Measurements from ENCODE around the gene BIN1.

BIN1 gene

DNA sequence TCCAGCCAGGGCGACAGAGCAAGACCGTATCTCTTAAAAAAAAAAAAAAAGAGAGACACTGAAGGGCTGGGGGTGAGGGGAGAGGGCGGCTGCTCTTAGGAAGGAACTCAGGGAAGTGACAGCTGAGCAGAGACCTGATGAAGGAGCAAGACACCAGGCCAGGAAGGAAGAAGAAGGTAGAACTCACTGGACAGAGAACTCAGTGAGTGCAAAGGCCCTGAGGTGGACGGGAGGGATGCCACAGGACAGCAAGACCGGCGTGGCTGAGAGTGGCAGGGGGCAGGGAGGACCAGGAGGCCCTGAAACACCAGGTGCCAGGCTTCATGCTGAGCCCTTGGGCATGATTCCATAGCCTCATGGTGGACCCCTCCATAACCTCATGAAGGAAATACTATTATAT lies 18.2 kb downstream of the BIN1 start:
- no peak for DNase-seq

- no peak for DNase-seq
Observed at GRCh38 chr2:127087791-127088495, 19.0 kb downstream of the BIN1 start.

GRCh38 chr2:127086990-127087790 lies 19.8 kb downstream of the BIN1 start:
- no peak for DNase-seq

- no peak for DNase-seq
Observed at GRCh38 chr2:127085317-127085681, 21.7 kb downstream of the BIN1 start.

DNA sequence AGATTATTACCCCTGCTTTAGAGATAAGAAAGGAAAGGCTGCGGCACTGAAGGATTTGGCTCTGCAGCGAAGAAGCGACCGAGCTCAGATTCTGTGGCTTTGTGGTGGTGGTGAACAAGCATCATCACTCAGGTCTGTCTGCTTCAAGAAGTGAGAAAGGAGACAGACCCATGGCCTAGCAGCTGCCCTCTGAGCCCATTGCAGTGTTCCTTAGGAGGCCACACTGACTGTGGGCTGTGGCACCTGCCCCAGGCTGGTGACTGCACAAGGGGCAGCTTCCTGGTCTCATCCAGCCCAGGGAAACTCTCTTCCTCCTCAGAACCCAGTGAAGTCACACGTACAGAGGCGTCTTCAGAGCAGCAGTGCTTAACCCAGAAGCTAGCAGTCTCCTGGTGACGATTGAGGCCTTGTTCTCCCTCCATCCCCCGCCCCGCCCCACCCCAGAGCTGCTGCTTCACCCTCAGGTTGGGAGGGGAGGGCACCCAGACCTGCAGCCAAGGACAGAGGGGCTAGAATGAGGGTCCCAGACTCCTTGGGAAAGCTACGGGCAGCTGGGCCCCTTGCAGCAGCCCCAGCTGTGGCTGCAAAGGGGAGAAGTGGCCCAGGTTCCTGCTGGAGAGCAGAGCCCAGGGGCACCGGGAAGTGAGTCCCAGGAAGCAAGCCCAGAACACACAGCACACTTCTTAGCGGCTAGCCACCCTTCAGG lies 22.2 kb downstream of the BIN1 start:
- no peak for DNase-seq

- peak; percentile 21 for DNase-seq
Observed at GRCh38 chr2:127083819-127084503, 23.0 kb downstream of the BIN1 start.

- no peak for DNase-seq
Observed at GRCh38 chr2:127082974-127083373, 24.0 kb downstream of the BIN1 start.

GRCh38 chr2:127081826-127082633 lies 24.9 kb downstream of the BIN1 start:
- DNase-seq: no peak

DNA sequence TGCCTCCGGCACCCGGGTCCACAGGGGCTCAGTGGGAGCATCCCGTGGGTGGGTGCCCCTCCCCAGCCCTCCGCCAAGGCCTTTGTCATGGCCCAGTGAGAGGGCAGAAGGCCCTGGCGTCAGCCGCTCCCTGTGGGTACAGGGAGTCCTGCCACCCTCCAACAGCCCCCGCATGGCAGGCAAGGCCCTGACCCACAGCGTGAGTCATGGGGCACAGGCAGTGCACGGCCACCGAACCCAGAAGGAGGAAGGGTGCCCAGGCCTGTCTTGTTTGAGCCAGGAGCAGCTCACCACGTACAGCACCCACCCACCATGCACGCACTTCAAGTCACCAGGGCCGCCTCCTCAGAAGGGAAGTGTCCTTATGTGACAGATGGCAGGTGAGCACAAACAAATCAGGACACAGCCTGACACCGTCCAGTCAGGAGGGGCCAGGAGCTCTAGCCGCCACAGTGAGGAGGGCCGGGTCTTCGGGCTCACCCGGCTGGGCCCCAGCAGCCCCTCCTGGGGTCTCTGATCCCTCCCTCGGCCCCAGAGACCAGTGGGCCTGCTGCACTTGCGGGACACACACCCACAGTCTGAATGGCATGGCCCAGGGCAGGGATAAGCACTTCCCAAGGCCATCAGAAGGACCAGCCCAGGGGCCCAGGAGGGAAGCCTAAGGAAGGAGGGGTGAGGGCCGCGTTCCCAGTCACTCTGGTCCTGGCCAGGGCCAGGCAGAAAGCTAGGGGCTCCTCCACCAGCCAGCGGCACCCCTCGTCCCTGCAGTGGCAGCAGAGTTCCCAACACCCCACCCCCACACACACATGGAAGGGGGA lies 25.8 kb downstream of the BIN1 start:
- no peak for DNase-seq

DNA sequence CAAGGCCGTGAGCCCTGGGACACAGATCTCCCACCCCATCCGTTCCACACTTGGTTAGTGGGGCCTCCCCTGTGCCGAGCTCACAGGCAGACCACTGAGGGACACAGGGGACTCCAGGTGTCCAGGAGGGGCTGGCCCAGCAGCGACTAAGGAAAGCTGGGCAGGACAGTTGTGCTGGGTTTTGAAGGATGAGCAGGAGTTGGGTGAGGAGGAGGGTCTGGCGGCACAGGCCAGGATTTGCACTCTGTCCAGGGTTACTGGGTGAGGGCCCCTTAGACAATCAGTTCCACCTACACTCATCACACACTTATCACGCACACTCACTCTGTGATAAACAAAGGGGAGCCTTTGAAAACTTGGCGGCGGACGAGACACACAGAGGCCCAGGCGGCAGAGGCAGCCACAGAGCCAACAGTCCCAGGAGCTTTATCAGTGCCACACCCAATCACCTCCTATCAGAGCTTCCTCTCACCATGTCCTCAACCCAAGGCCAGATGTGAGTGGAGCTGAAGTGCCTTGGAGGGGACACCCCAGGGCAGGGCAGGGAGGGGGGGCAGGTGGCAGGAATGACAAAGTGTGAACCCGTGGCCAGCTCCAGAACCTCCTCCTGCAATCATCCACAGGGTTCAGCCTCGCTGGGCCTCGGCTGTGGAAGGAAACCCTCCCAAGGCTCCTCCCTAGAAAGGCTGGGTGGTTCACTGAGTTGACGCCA lies 26.6 kb downstream of the BIN1 start:
- DNase-seq: no peak

DNA sequence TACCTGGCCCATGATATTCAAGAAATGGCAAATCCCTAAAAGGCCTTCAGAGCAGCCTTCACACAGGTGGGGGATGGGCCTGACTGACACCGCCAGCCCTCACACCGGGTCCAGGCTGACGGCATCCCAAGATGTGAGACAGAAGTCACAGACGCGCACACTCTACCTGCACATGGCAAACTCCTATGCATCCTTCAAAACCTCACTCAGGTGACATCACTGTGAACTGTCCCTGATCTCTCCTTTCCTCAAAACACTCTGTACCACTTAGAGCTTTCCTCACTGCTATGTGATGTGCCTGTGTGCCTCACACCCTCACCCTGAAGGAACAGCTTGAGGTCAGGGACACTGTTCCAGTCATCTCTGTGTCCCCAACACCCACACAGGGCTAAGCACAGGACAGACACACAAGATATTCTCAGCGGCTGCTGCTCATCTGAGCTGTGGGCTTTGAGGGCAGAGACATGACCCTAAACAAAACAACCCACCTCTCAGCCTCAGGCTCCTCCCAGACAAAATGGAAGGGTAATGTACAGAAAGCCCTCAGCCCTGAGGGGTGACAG lies 27.5 kb downstream of the BIN1 start:
- DNase-seq: no peak

DNA sequence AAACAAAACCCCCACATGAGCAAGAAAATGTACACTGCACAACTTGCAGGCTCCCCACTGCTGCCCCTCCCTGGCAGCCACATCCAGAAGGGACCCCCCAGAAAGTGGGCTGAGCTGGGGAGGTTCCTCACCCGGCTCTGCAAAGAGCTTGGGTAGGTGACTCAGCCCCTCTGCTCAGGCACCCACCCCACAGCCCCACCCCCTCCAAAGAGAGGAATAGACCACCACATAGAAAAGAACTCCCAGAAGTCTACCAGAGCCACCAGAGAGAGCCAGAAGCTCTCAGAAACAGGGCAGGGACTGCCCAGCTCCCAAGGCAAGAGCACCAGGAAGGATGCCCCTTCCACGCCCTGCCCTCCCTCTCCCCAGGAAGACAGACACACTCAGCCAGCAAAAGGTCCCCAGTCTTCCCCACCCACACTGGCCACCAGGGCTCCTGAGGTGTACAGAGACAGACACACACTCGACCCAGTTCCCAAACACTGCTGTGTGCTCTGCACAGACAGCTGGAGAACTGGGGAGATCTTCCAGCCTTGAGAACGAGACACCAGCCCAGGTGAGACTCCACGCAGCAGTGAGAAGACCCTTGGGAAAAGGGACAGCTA lies 28.2 kb downstream of the BIN1 start:
- DNase-seq: no peak

- no peak for DNase-seq
Observed at GRCh38 chr2:127078028-127078427, 28.9 kb downstream of the BIN1 start.

DNA sequence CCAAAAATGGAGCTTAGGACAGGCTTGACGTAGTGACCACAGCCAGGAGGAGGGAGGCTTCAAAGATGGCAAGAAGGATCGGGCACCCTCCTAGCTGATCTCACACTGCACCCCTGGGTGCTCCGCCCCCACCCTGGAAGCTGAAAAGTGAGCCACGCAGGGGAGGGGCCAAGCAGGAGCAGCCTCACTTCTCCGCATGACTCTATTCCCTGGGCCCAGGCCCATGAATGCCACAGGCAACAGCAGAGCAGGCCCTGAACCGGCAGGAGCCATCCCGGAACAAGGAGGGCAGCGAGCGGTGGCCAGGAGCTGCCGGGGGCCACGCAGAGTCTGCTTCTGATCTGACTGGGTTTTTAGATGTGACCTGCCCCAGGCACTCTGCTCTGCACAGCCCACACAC lies 30.0 kb downstream of the BIN1 start:
- DNase-seq: no peak

- no peak for DNase-seq
Observed at GRCh38 chr2:127076290-127076689, 30.7 kb downstream of the BIN1 start.

DNA sequence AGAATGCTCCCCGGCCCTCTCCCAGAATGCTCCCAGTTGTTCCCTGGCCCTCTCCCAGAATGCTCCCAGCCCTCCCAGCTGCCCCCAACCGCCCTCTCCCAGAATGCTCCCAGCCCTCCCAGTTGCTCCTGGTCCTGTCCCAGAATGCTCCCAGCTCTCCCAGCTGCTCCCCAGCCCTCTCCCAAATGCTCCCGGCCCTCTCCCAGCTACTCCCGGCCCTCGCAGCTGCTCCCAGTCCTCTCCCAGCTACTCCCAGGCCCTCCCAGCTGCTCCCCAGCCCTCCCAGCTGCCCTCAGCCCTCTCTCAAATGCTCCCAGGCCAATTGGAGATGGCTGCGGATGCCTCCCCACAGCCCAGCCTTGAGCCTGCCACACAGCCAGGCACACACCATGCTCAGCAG lies 31.1 kb downstream of the BIN1 start:
- no peak for DNase-seq

- DNase-seq: no peak
Observed at GRCh38 chr2:127074936-127075335, 32.0 kb downstream of the BIN1 start.

GRCh38 chr2:127074358-127074757 lies 32.6 kb downstream of the BIN1 start:
- DNase-seq: no peak

GRCh38 chr2:127072970-127073369 lies 34.0 kb downstream of the BIN1 start:
- DNase-seq: no peak

DNA sequence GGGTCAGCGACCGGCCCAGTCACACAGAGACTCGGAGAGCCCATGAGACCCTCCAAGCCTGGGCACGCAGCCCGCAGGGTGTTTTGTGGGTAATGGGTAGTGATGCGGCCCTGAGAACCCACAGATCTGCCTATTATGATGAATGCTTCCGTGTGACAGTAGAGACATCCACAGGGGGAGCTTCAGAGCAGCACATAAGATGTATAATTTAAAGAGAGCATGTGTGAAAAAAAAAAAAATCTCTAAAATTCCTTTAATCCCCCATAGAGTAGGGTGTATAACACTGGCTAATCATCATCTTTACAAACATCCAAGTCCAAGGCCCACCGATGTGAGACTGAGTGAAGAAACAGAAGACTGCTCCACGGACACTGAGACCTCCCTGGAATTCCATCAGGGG lies 34.6 kb downstream of the BIN1 start:
- no peak for DNase-seq
